Hematopoietic multipotent progenitor cell treated with erythropoietin and hydrocortisone succinate and interleukin-3 and kit ligand, for 17 days (in vitro differentiated cells): ENCODE results near the gene PPP1R36.
"Not testable (repeated sequence)": the region's sequence is repeated elsewhere in the genome, so short reads cannot be mapped to it uniquely, and the experiment has no call there.

Experiments
- DNase-seq: peaks from one replicate; pipeline ENCODE4 v3.0.0-alpha.2; 2015; ENCODE audit warnings: low spot score

Gene PPP1R36

DNA sequence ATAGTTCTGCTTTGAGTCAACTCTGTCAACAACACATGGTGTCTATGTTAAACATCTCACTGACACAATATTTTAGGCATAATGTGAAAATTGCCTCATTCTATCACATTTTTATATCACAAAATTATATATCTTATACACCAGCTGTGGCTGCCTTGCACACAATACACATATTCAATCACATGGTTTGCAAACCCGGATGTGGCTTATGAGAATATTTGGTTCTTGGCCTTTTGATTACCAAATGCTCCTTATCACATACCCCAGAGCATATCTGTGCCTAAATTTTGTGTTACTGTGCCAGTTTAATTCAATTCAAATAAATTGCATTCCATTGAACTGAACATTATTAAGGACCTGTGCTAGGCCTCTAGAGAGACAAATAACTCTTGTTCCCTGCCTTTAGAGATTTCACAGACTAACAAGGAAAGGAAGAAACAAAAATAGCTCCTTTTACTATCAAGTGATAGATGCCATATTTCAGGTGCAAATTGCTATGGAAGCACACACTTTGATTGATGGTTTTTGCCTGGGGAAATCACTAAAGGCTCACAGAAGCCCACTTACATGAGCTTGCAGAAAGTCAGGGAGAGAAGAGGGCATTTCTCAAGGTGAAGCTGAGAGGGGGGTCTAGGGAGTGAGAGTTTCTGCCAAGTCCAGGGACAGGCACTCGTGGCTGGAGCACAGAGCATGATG lies 63.4 kb downstream of the PPP1R36 start:
- no peak for DNase-seq

DNA sequence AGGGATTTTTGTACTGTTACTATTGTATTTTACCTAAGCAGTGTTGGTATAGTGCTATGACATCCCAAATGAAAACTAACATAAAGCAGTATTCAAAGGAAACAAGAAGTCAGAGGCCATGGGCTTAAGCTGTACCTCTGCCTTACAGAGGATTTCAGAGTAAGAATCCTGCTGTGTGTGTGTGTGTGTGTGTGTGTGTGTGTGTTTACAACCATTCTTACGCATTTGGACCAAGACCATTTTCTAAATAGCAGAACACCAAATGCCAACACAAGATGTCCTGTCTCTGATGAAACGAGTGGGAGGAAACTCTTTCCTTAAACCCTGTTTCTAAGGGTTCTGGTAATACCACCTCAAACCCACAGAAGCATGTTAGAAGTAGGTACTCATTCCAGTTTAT lies 64.4 kb downstream of the PPP1R36 start:
- no peak for DNase-seq

DNA sequence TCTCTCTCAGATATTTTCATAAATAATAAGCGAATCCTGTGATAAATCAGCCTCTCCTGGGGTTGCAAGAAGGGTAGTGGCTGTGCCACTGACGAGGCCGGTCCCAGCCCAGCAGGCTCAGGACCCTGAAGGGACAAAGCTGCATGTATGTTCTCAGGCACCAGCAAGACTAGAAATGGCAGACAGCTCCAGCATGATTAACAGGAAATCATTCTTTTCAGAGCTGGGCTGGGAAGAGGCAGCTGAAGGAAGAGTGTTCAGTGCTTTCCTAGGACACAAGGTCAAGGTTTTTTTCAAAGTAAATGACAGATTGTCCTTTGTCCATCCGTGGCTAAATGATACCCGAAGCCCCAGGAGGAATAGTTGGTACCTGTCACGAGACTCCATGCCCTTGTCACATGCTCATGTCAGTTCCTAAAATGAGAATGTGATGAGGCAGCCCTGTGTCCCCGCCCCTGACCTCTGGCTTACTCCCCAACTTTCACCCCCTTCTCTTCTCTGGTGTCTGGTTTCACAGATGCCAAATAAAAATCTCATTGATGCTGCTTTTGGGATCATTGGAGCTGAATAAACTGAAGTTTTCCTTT lies 65.1 kb downstream of the PPP1R36 start:
- DNase-seq, result no peak

DNA sequence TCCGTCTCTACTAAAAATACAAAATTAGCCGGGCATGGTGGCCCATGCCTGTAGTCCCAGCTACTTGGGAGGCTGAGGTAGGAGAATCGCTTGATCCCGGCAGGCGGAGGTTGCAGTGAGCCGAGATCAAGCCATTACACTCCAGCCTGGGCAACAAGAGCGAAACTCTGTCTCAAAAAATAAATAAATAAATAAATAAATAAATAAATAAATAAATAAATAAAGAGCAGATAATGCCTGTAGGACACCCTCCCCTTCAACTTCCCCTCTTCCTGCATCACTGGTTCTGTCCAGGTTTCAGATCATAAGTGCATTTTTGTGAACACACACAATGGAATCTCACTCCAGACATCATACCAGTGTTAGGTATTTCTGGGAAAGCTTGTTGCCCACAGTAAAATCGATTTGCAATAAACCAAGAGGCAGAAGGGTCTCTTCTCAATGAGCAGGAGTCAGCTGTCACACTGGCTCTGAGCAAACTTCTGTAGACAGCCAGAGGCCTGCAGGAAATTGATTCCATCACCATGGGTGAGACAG lies 68.2 kb downstream of the PPP1R36 start:
- not testable (repeated sequence) for DNase-seq

DNA sequence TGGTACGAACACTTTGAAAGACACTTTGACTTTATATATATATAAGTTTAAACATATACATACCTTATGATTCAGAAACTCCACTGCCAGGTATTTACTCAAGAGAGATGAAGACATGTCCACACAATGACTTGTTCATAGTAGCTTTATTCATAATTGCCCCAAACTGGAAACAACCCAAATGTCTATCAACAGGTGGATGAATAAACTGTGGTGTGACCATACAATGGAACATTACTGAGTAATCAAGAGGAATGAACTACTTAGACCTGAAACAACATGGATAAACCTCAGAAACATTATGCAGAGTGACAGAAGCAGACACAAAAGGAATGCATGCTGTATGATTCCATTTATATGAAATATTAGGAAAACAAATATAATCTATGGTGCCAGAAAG lies 71.1 kb downstream of the PPP1R36 start:
- no peak for DNase-seq

DNA sequence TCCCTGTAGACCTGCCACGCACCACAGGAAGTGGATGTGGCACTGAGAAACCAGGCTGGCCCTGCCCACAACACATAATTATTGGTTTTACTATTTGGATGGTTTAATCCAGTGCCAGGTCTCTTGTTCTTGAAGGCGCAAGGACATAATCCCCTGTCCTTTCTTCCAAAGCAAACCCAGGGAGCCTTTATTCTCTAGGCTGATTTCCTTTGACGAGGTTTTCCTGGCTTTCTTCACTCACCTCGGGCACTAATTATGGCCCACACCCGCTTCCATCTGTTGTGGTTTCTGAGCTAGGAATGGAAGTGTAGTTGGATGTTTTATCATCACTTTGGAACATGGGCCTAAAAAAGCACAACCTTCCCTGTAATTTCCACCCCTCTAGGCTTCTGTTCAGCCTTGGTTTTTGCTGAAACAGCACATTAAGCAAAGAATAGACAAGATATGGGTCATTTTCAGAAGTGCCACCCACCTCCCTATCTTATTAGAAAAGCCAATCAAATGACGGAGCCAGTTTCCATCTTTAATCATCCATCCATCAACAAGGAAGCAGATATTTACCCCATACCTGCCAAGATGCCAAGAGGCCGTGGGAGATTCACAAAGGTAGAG lies 73.9 kb downstream of the PPP1R36 start:
- DNase-seq, result no peak

DNA sequence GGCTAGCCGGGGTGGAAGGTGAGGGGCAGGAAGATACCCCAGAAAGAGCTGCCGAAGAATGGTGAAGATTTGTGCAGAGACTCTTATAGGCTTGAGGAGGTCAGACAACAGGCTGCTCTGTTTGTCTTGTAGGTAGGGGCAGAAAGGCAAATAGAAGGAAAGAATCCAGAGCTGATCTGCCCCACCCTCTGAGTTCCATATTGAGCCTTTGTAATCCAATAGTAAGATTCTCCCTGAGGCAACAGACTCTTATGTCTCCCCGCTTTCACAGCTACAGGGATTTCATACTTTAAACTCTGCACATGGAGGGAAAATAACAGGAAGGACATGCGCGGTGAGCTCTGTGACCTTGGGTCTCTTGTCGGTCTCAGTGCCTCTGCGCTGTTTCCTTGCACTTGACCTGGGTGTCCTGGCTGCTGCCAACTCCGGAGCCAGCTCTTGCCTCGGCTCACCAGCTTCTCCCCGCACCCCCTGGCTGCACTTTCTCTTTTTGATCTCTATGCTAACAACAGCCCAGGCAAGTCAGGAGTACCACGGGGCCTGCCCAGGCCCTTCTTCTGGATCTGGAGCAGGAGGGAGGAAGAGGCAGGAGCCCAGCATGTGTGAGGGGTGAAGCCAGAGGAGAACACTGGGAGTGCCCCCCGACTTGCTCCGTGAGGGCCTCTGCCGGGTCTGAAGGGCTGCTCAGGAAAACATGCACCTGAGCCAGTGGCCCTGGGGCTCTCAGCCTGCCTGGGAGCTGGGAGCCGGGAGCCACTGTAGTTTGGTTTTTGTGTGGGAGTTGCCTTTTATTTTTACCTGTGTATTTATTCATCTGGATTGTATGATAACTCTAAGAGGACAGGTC lies 75.8 kb downstream of the PPP1R36 start:
- no peak for DNase-seq

DNA sequence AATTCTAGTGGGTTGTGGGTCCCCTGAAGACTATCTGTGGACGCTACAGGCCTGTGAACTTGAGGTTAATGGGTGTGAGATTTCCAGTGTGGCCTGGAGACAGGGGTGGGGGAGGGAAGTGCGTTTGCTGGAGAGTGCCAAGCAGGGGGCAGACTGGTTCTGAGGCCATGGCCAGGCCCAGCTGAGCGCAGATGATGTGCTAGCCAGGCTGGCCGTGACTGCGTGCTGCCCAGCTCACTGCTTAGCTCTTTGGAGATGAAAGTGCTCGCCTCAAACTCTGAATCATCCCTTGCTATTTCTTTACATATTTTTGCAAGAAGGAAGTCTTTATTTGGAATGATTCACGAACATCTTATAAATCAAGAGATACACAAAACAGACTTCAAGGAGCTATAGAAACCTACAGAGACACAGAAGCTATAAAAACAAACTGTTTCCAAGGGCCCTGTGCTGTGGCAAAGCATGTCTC lies 79.2 kb downstream of the PPP1R36 start:
- DNase-seq, result no peak

DNA sequence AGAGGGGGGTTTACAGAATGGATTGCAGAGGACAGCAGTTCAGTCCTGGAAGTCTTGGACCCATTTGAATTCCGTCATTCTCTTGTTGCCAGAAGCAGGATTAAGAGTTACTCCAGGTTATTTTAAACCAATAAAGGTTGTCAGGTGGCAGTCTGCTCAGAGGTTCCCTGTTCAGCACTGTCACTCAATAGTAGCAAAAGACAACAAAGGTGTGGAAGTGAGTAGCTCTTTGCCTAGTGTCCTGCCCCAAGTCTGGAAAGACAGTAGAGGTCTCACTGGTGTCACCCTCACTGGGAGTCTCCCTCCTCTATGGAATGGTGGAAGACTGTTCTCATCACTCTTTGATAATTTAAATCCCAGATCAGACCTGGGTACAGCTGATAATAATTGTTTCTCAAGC lies 81.0 kb downstream of the PPP1R36 start:
- no peak for DNase-seq

DNA sequence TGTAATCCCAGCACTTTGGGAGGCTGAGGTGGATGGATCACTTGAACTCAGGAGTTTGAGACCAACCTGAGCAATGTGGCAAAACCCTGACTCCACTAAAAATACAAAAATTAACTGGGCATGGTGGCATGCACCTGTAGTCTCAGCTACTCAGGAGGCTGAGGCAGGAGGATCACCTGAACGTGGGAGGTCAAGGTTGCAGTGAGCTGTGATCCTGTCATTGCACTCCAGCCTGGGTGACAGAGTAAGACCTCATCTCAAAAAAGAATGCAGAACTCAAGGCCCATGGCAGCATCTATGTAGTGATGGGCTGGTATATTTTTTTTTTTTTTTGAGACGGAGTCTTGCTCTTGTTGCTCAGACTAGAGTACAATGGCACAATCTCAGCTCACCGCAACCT lies 81.5 kb downstream of the PPP1R36 start:
- DNase-seq, result not testable (repeated sequence)

DNA sequence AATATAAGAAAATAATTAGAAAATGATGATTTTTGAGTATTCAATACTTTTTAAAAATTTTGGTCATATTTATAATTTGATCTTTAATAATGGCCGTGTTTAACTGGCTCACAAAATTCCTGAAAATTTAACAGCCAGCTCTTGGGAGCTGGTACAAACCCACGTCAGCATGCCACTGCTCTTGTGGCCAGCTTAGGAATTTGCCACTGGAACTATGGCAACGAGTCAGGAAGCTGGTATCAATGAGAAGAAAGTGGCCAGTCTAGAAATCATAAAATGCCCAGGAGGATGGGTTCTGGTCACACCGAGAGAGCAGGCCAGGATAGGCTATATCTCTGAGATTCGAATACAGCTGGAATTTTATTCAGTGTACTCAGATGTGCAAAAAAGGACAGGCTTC lies 82.3 kb downstream of the PPP1R36 start:
- DNase-seq, result no peak

DNA sequence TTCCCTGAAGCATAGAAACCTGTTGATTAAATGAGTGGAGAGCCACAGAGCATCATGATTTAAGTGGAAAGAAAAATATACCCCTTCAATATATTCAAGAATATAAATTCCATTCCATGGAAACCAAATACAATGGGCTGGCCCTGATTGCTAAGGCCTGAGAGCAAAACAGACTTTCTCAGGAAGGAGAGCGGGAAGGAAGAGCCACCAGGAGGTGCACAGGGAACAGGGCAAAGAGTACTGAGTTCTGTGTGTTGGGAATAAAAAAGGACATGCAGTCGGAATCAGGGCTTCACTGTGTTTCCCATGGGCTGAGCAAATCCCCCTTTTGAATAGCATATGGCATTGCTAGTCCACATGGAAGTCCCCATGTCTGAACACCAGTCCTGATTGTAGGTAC lies 84.8 kb downstream of the PPP1R36 start:
- no peak for DNase-seq

DNA sequence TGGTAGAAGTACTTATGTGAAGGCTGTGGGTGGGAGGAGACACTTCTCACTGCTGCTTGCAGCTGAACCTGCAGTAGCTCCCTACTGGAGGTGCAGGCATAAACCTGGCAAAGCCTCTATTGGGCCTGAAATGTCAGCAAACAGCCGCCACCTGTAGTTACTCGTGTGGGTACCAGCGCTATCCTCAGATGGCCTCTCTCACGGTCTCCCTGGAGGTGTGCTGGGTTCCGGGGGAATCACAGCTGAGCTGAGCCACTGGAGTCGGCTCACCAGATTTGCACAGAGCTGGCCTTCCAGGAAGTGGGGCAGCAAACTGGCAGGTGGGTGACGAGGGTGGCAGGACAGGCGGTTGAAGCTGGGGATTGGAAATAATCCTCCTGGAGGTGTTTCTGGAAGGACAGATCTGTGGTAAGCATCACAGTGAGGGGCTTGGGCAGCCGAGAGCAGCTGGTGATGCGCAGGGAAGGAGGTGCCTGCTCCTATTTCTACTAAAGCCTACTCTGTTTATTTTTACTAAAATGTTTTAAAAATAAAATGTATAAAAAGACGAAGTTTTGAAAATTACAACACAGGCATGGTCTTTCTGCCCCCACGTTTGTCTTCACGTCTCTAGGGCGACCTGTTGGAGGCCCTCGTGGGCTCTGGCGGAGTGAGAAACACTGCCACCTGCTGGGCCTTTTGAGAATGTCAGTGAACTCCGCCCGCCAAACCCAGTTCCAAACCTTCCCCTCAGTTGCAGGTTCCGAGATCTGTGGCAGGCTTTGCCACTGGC lies 86.6 kb downstream of the PPP1R36 start:
- DNase-seq, result peak; percentile 61

DNA sequence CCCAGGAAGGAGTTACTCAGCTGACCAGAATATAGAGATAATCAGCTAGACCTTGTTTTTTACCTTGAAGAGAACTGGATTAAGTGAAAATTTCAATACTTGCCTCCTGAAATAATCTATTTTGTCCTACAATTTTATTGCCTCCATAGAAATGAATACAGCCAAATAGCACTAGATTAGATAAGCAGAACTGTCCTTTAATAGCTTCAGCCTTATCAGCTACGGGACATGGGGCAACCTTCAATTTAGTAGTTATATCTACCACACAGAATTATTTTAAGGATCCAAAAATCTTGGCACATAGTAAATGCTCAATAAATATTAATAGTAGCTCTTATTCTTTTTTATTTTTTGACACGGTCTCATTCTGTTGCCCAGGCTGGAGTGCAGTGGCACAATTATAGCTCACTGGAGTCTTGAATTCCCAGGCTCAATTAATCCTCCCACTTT lies 87.2 kb downstream of the PPP1R36 start:
- DNase-seq, result no peak

DNA sequence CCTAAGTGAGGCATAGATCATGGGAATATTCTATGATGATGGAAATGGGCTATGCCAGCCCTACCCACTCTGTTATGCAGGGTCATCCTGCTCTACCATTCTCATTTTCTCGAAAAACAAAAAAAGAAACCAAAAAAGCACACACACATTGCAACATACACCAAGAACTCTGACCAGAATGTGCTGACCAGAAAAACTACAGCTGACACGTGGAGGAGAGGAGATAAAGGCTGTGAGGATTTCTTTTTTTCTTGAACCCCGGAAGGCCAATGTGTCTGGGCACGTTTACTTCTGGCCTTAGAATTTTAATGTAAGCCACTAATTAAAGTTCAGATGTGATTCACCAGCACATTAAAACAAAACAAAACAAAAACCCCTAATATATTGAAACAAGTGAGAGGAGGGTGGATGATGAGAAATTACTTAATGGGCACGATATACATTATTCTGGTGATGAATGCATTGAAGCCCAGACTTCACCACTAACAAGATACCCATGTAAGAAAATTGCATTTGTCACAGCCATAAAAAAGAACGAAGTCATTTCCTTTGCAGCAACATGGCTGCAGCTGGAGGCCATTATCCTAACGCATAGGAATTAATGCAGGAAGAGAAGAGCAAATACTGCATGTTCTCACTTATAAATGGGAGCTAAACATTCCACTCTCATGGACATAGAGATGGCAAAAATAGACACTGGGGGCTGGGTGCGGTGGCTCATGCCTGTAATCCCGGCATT lies 88.1 kb downstream of the PPP1R36 start:
- no peak for DNase-seq

DNA sequence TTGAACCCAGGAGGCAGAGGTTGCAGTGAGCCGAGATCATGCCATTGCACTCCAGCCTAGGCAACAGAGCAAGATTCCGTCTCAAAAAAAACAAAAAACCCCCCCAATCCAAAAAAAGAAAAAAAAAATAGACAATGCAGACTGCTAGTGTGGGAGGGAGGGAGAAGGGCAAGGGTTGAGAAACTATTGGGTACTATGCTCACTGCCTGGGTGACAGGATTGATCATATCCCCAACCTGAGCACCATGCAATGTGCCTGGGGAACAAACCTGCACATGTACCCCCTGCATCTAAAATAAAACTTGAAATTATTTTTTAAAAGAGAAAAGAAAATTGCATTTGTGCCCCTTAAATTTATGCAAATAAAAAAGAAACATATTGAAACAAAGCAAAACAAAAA lies 88.9 kb downstream of the PPP1R36 start:
- no peak for DNase-seq
